ENCODE measurements around the gene CHAC2.
A peak's percentile ranks its signal among the peaks of the same experiment; 100 is the strongest.
"Not testable (repeated sequence)": the region's sequence is repeated elsewhere in the genome, so short reads cannot be mapped to it uniquely, and the experiment has no call there.

The CHAC2 gene

GRCh38 chr2:53767405-53768241, at the start of gene CHAC2:
Gene CHAC2 (plus strand): TSS chr2:53767804. CDS start chr2:53767887, 83 bp downstream.
- Histone ChIP-seq H3K4me3 (ENCODE audit: insufficient read length, low read depth) (peak within 1 kb of the TSS; percentile 89), H3K36me3 (ENCODE audit: insufficient read depth, insufficient read length, low read length) (peaks cover 19% of the 10 kb centered on the region), H3K9me3 (ENCODE audit: insufficient read depth, low read length) (no peaks in the 10 kb centered on the region), H3K4me1 (ENCODE audit: insufficient read depth, insufficient read length) (no peaks in the 10 kb centered on the region), H3K27me3 (ENCODE audit: insufficient read depth, insufficient read length) (no peaks in the 10 kb centered on the region), H3K9ac (ENCODE audit: insufficient read length, low read depth) (peak within 1 kb of the TSS; percentile 95)
- peak; percentile 83 for DNase-seq (ENCODE audit: low read depth, low spot score)
- TF ChIP-seq YY1 (IDR thresholded peaks at IDR 0.05; ENCODE audit: insufficient read depth, insufficient read length) (no peak), SUZ12 (IDR thresholded peaks at IDR 0.05; ENCODE audit: extremely low read depth, insufficient read depth, insufficient read length) (no peak), ZNF274 (IDR thresholded peaks at IDR 0.05; ENCODE audit: low read depth, low read length) (no peak)

- H3K4me1 ChIP-seq (ENCODE audit: insufficient read depth, insufficient read length); H3K4me3 ChIP-seq (ENCODE audit: insufficient read length, low read depth); H3K9ac ChIP-seq (ENCODE audit: insufficient read length, low read depth); H3K36me3 ChIP-seq (ENCODE audit: insufficient read depth, insufficient read length, low read length); DNase-seq (ENCODE audit: low read depth, low spot score); H3K27me3 ChIP-seq (ENCODE audit: insufficient read depth, insufficient read length): not testable (repeated sequence)
- 0 out of 2 replicates have a peak, but pooled peaks cover 10% of the 10 kb centered on the region for H3K9me3 ChIP-seq (ENCODE audit: insufficient read depth, low read length)
Observed at GRCh38 chr2:53720944-53721343, 46.7 kb upstream of the CHAC2 start.

- Histone ChIP-seq H3K27me3 (ENCODE audit: insufficient read depth, insufficient read length) (no peaks in the 10 kb centered on the region), H3K4me3 (ENCODE audit: insufficient read length, low read depth) (no peak overlapping the region), H3K4me1 (ENCODE audit: insufficient read depth, insufficient read length) (no peaks in the 10 kb centered on the region), H3K9ac (ENCODE audit: insufficient read length, low read depth) (no peak overlapping the region), H3K36me3 (ENCODE audit: insufficient read depth, insufficient read length, low read length) (no peaks in the 10 kb centered on the region), H3K9me3 (ENCODE audit: insufficient read depth, low read length) (0 out of 2 replicates have a peak, but pooled peaks cover 8% of the 10 kb centered on the region)
- TF ChIP-seq SUZ12 (IDR thresholded peaks at IDR 0.05; ENCODE audit: extremely low read depth, insufficient read depth, insufficient read length) (no peak), ZNF274 (IDR thresholded peaks at IDR 0.05; ENCODE audit: low read depth, low read length) (no peak), YY1 (IDR thresholded peaks at IDR 0.05; ENCODE audit: insufficient read depth, insufficient read length) (no peak)
- DNase-seq (ENCODE audit: low read depth, low spot score) = no peak
Observed at GRCh38 chr2:53724536-53724935, 43.1 kb upstream of the CHAC2 start.

GRCh38 chr2:53725662-53726061, 41.9 kb upstream of the CHAC2 start:
- Histone ChIP-seq H3K36me3 (ENCODE audit: insufficient read depth, insufficient read length, low read length) (no peaks in the 10 kb centered on the region), H3K9ac (ENCODE audit: insufficient read length, low read depth) (no peak overlapping the region), H3K4me1 (ENCODE audit: insufficient read depth, insufficient read length) (no peaks in the 10 kb centered on the region), H3K9me3 (ENCODE audit: insufficient read depth, low read length) (no peaks in the 10 kb centered on the region), H3K27me3 (ENCODE audit: insufficient read depth, insufficient read length) (no peaks in the 10 kb centered on the region), H3K4me3 (ENCODE audit: insufficient read length, low read depth) (no peak overlapping the region)
- DNase-seq (ENCODE audit: low read depth, low spot score) = no peak
- TF ChIP-seq ZNF274 (IDR thresholded peaks at IDR 0.05; ENCODE audit: low read depth, low read length) = no peak

GRCh38 chr2:53727921-53728320, 39.7 kb upstream of the CHAC2 start:
- Histone ChIP-seq H3K27me3 (ENCODE audit: insufficient read depth, insufficient read length) (no peaks in the 10 kb centered on the region), H3K9ac (ENCODE audit: insufficient read length, low read depth) (no peak overlapping the region), H3K36me3 (ENCODE audit: insufficient read depth, insufficient read length, low read length) (no peaks in the 10 kb centered on the region), H3K4me1 (ENCODE audit: insufficient read depth, insufficient read length) (no peaks in the 10 kb centered on the region), H3K9me3 (ENCODE audit: insufficient read depth, low read length) (no peaks in the 10 kb centered on the region), H3K4me3 (ENCODE audit: insufficient read length, low read depth) (no peak overlapping the region)
- TF ChIP-seq YY1 (IDR thresholded peaks at IDR 0.05; ENCODE audit: insufficient read depth, insufficient read length) (no peak), ZNF274 (IDR thresholded peaks at IDR 0.05; ENCODE audit: low read depth, low read length) (no peak), SUZ12 (IDR thresholded peaks at IDR 0.05; ENCODE audit: extremely low read depth, insufficient read depth, insufficient read length) (no peak)
- no peak for DNase-seq (ENCODE audit: low read depth, low spot score)

- Histone ChIP-seq H3K36me3 (ENCODE audit: insufficient read depth, insufficient read length, low read length) (peaks cover 3% of the 10 kb centered on the region), H3K4me1 (ENCODE audit: insufficient read depth, insufficient read length) (no peaks in the 10 kb centered on the region), H3K27me3 (ENCODE audit: insufficient read depth, insufficient read length) (no peaks in the 10 kb centered on the region), H3K9ac (ENCODE audit: insufficient read length, low read depth) (no peak overlapping the region), H3K9me3 (ENCODE audit: insufficient read depth, low read length) (no peaks in the 10 kb centered on the region), H3K4me3 (ENCODE audit: insufficient read length, low read depth) (no peak overlapping the region)
- TF ChIP-seq ZNF274 (IDR thresholded peaks at IDR 0.05; ENCODE audit: low read depth, low read length) = no peak
- TF ChIP-seq SUZ12 (IDR thresholded peaks at IDR 0.05; ENCODE audit: extremely low read depth, insufficient read depth, insufficient read length) = no peak
- TF ChIP-seq YY1 (IDR thresholded peaks at IDR 0.05; ENCODE audit: insufficient read depth, insufficient read length) = no peak
- no peak for DNase-seq (ENCODE audit: low read depth, low spot score)
Observed at GRCh38 chr2:53729143-53729762, 38.4 kb upstream of the CHAC2 start.

GRCh38 chr2:53737091-53737490, 30.5 kb upstream of the CHAC2 start:
- H3K27me3 ChIP-seq (ENCODE audit: insufficient read depth, insufficient read length) = no peaks in the 10 kb centered on the region
- TF ChIP-seq ZNF274 (IDR thresholded peaks at IDR 0.05; ENCODE audit: low read depth, low read length) (no peak), SUZ12 (IDR thresholded peaks at IDR 0.05; ENCODE audit: extremely low read depth, insufficient read depth, insufficient read length) (no peak), YY1 (IDR thresholded peaks at IDR 0.05; ENCODE audit: insufficient read depth, insufficient read length) (no peak)
- no peak overlapping the region for H3K4me3 ChIP-seq (ENCODE audit: insufficient read length, low read depth)
- H3K36me3 ChIP-seq (ENCODE audit: insufficient read depth, insufficient read length, low read length) = peaks cover 3% of the 10 kb centered on the region
- no peak overlapping the region for H3K9ac ChIP-seq (ENCODE audit: insufficient read length, low read depth)
- no peaks in the 10 kb centered on the region for H3K9me3 ChIP-seq (ENCODE audit: insufficient read depth, low read length)
- H3K4me1 ChIP-seq (ENCODE audit: insufficient read depth, insufficient read length) = no peaks in the 10 kb centered on the region
- DNase-seq (ENCODE audit: low read depth, low spot score) = no peak
